Stimulated activated CD8-positive, alpha-beta memory T cell treated with anti-CD3 and anti-CD28 coated beads, Interleukin-15, amount 100 ng/mL, for 24 hours (primary cell): ENCODE measurements around the gene TGFBR2.

Experiments
- DNase-seq: peaks from one replicate; pipeline ENCODE4 v3.0.0-alpha.2; 2020; ENCODE audit warnings: low read depth

TGFBR2 gene

GRCh38 chr3:30637310-30638219 is 31.2 kb downstream of the TGFBR2 start:
- DNase-seq, result no peak

- no peak for DNase-seq
Observed at GRCh38 chr3:30638685-30639412, 32.4 kb downstream of the TGFBR2 start.

DNA sequence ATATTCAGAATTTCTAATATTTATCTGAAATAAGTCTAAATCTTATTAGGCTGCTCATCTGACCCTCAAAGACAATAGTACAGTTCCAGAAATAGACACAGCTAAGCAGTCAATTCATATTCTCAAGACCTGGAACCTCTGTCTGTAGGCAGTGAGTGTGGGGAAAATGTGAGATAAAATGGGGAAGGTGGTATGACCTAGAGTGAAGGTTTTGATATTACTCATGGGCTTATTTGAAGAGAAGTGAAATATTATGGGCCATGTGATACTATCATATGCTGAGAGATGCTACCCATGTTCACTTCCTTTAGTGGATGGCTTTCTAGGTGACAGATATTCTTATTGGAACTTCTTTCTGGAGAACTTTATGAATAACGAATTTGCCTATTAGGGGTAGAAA is 33.5 kb downstream of the TGFBR2 start:
- no peak for DNase-seq

DNA sequence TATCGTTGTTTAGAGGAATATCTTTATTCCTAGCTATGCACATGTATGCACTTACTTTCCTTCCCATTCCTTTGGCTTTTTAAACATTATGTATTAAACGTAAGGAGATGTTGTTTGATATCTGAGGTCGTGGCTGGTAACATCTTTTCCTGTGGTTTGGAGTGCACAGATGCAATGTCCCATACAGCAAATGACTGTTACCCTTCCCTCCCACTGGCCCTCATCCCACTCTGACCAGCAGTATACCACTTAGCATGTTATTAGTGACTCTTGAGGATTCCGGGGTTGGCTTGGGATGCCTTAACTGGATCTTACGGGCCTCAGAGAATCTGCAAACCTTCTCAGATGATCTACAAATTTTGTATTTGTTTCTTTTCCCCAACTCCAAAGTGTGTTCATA is 34.5 kb downstream of the TGFBR2 start:
- DNase-seq, result no peak

- DNase-seq, result no peak
Observed at GRCh38 chr3:30641416-30642251, 35.2 kb downstream of the TGFBR2 start.

DNA sequence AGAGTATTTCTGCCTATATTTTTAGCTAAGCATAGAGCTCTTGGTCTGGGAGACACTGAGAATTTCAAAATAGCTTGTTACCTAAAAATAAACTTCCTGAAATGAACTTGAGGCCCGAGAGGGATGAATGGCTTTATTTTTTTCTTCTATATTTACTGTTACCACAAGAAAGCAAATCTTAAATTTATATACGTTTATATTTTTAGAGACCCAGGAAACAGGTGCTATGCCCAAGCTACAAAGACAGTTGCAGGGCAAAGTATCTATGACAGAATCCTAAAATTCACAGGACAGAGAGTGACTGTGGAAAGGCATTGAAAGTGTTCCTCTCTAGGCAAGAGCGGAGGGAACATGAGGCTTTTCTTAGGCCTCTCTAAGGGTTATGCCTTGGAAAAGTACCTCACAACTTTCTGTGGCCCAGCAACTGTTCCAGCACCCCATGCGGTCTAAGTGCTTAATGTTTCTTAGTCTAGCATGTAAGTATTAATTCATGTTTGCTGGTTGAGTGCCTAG is 36.5 kb downstream of the TGFBR2 start:
- DNase-seq, result no peak

DNA sequence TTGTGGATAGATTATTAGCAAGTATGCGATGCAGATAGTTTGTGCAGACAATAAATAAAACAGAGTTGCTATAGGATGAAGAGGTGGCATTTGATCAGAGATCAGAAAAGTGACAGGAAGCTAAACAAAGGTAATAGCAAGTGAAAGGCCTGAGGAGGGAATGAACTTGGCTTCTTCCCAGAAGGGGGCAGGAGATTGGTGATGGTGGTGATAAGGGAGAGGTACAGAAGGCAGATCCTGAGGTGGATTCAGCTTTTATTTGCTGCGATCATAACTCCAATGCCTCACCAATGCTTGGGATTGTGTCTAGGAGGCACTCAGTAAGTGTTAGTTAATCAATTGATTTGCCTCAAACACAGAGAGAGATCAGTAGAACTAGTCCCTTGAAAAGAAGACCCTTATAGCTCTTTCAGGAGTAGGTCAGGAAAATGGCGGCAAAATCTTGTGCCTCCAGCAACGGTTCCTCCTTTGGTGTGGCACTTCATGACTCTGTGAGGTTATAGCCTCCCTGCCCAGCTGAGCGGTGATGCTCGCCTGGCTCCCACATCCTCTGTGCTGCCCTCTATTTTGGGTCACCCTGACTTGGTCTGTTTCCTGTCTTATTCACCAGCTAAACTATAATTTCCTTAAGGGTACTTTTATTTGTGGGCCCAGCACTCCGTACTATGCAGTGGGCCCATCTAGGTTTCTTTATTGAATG is 37.5 kb downstream of the TGFBR2 start:
- no peak for DNase-seq

GRCh38 chr3:30644615-30645014 is 38.2 kb downstream of the TGFBR2 start:
- DNase-seq, result no peak

DNA sequence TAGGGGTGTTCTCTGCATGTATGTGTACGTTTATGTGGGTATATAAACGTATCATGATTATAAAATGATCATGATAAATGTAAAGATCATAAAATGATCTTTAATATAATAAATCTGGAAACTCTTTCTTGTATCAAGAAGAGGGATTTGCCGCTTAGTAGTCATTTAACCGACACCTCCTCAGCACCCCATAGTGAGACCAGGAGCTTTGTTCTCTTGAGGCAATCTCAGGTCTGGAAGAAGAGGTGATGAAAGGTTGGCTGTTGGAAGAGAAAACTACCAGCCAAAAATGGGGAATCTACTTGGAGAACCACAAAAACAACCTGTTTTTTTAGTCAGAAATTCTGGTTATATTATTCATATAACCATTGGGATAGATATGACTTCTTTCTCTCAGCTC is 38.7 kb downstream of the TGFBR2 start:
- no peak for DNase-seq

- no peak for DNase-seq
Observed at GRCh38 chr3:30646181-30646876, 39.9 kb downstream of the TGFBR2 start.

DNA sequence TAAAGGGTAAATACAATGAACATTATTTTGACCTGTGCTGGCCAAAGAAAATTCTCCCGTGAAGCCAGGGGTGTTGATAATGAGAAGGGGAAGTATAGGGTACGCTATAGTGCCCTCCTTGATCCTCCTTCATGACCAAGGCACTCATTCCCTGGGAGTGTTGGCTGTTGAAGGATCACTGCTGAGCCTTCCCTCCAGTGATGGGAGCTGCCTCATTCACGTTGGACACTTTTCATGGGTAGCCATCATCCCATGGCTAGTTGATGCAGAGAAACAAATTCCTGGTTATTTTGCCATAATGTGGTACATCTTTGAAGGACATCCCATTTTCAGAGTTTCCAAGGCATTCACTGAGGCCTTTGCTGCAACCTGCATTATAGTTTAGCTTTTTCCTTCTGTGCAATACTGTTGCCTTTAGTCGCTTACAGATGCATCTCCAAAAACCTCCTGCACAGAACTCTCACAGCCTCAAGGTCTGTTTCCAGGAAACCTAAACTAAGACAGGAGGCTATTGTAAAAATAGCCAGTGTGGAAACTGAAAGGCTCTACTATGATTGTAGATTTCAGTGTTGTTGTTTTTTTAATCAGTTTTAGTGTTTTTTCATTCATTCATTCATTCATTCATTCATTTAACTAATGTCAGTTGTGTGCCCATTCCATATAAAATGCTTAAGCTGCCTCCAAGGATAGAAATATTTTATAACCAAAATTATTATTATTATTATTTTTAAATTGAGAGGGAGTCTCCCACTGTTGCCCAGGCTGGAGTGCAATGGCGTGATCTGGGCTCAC is 40.8 kb downstream of the TGFBR2 start:
- no peak for DNase-seq

DNA sequence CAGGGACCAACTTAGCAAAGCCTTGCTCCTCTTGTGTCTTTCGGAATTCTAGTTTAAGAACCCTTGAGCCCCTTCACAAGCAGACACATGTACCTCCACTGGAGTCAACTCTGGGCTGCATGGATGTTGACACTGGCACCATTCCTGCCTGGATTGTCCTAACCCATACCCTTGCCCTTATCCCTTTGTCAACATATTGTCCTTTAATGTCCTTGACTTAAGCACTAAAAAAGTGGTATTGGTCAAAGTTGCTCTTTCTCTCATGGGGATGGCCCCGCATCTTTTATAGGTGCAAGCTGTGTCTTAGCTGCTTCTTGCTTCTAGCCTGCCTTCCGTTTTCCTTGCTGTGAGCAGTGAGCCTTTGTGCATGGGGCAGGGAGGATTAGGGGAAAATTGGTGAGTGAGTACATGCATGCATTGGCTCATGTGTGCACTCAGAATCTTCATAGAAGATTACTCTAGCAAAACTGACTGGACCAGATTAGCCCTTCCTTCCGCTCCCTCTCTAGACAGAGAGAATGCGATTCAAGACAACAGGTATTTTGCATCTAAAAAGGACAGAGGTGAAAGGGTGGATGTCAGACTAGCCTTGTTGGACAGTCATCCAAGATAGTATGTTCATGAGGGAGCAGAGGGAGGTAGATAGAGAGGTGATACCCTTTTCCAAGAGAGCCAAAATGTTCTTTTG is 42.4 kb downstream of the TGFBR2 start:
- DNase-seq, result no peak

- no peak for DNase-seq
Observed at GRCh38 chr3:30649572-30650318, 43.3 kb downstream of the TGFBR2 start.

GRCh38 chr3:30650348-30650995 is 44.1 kb downstream of the TGFBR2 start:
- DNase-seq, result no peak

- no peak for DNase-seq
Observed at GRCh38 chr3:30654269-30654668, 47.9 kb downstream of the TGFBR2 start.

- no peak for DNase-seq
Observed at GRCh38 chr3:30655187-30655812, 48.9 kb downstream of the TGFBR2 start.

- no peak for DNase-seq
Observed at GRCh38 chr3:30656624-30657141, 50.3 kb downstream of the TGFBR2 start.

GRCh38 chr3:30657914-30658313 is 51.5 kb downstream of the TGFBR2 start:
- no peak for DNase-seq
